IPS-15b (cell line): Measurements from ENCODE around the gene SLC27A5.

Source experiments
- H3K27me3 ChIP-seq: one replicate; pipeline ENCODE4 v1.6.1; 2013; ENCODE audit warnings: low read length; ENCODE audit not compliant: control insufficient read depth, insufficient read depth
- H3K36me3 ChIP-seq: one replicate; pipeline ENCODE4 v1.6.1; 2013; ENCODE audit warnings: low read length; ENCODE audit not compliant: control insufficient read depth, insufficient read depth
- H3K4me1 ChIP-seq: one replicate; pipeline ENCODE4 v1.6.1; 2013; ENCODE audit warnings: mild to moderate bottlenecking, low read length; ENCODE audit not compliant: control insufficient read depth, insufficient read depth
- H3K4me3 ChIP-seq: one replicate; pipeline ENCODE4 v1.5.1; 2013; ENCODE audit warnings: low read depth, low read length
- H3K9ac ChIP-seq: one replicate; pipeline ENCODE4 v1.6.1; 2013; ENCODE audit warnings: low read depth, mild to moderate bottlenecking, low read length
- H3K9me3 ChIP-seq: one replicate; pipeline ENCODE4 v1.6.1; 2013; ENCODE audit warnings: mild to moderate bottlenecking, low read length; ENCODE audit not compliant: control insufficient read depth, insufficient read depth

Gene SLC27A5

GRCh38 chr19:58535857-58536256 lies 24.1 kb upstream of the SLC27A5 start:
- Histone ChIP-seq H3K4me1 (peaks cover 2% of the 10 kb centered on the region), H3K9ac (no peak overlapping the region), H3K36me3 (no peaks in the 10 kb centered on the region), H3K9me3 (no peaks in the 10 kb centered on the region), H3K4me3 (no peak overlapping the region), H3K27me3 (peaks cover 16% of the 10 kb centered on the region)

GRCh38 chr19:58531034-58531840 lies 19.4 kb upstream of the SLC27A5 start:
- Histone ChIP-seq H3K36me3 (no peaks in the 10 kb centered on the region), H3K27me3 (peaks cover 2% of the 10 kb centered on the region), H3K9ac (no peak overlapping the region), H3K9me3 (no peaks in the 10 kb centered on the region), H3K4me3 (no peak overlapping the region), H3K4me1 (no peaks in the 10 kb centered on the region)

GRCh38 chr19:58529405-58529804 lies 17.6 kb upstream of the SLC27A5 start:
- Histone ChIP-seq H3K27me3 (peaks cover 2% of the 10 kb centered on the region), H3K9ac (no peak overlapping the region), H3K4me1 (peaks cover 3% of the 10 kb centered on the region), H3K9me3 (no peaks in the 10 kb centered on the region), H3K36me3 (no peaks in the 10 kb centered on the region), H3K4me3 (no peak overlapping the region)

- H3K27me3 ChIP-seq = no peaks in the 10 kb centered on the region
- H3K4me1 ChIP-seq = peaks cover 12% of the 10 kb centered on the region
- H3K4me3 ChIP-seq = no peak overlapping the region
- no peak overlapping the region for H3K9ac ChIP-seq
- no peaks in the 10 kb centered on the region for H3K36me3 ChIP-seq
- H3K9me3 ChIP-seq = no peaks in the 10 kb centered on the region
Observed at GRCh38 chr19:58522709-58523108, 10.9 kb upstream of the SLC27A5 start.

GRCh38 chr19:58521651-58522050 lies 9.9 kb upstream of the SLC27A5 start:
- Histone ChIP-seq H3K4me3 (no peak overlapping the region), H3K36me3 (peaks cover 6% of the 10 kb centered on the region), H3K4me1 (peaks cover 12% of the 10 kb centered on the region), H3K9me3 (no peaks in the 10 kb centered on the region), H3K9ac (no peak overlapping the region), H3K27me3 (no peaks in the 10 kb centered on the region)

GRCh38 chr19:58520257-58520599 lies 8.4 kb upstream of the SLC27A5 start:
- peaks cover 12% of the 10 kb centered on the region for H3K36me3 ChIP-seq
- peak overlapping the region; percentile 91 for H3K4me3 ChIP-seq
- no peaks in the 10 kb centered on the region for H3K9me3 ChIP-seq
- peaks cover 13% of the 10 kb centered on the region for H3K4me1 ChIP-seq
- H3K27me3 ChIP-seq = no peaks in the 10 kb centered on the region
- peak overlapping the region; percentile 94 for H3K9ac ChIP-seq

- Histone ChIP-seq H3K9ac (peak within 1 kb of the TSS; percentile 94), H3K9me3 (no peaks in the 10 kb centered on the region), H3K27me3 (no peaks in the 10 kb centered on the region), H3K4me1 (peaks cover 11% of the 10 kb centered on the region), H3K36me3 (peaks cover 12% of the 10 kb centered on the region), H3K4me3 (peak within 1 kb of the TSS; percentile 91)
Observed at GRCh38 chr19:58519355-58520256, 7.8 kb upstream of the SLC27A5 start, which contains the start of gene ZBTB45. TSS of gene ZBTB45 (minus strand) at chr19:58519810. CDS start at chr19:58517673, 2,137 bp downstream.

GRCh38 chr19:58519087-58519354 lies 7.2 kb upstream of the SLC27A5 start:
- Histone ChIP-seq H3K9me3 (no peaks in the 10 kb centered on the region), H3K36me3 (peaks cover 12% of the 10 kb centered on the region), H3K27me3 (no peaks in the 10 kb centered on the region), H3K4me3 (peak overlapping the region; percentile 91), H3K9ac (peak overlapping the region; percentile 94), H3K4me1 (peaks cover 14% of the 10 kb centered on the region)

- Histone ChIP-seq H3K27me3 (no peaks in the 10 kb centered on the region), H3K9ac (peak overlapping the region; percentile 94), H3K36me3 (peaks cover 12% of the 10 kb centered on the region), H3K4me1 (peaks cover 14% of the 10 kb centered on the region), H3K4me3 (peak overlapping the region; percentile 91), H3K9me3 (no peaks in the 10 kb centered on the region)
Observed at GRCh38 chr19:58518256-58519086, 6.7 kb upstream of the SLC27A5 start.

- Histone ChIP-seq H3K9ac (no peak overlapping the region), H3K36me3 (peaks cover 12% of the 10 kb centered on the region), H3K9me3 (no peaks in the 10 kb centered on the region), H3K4me1 (peaks cover 14% of the 10 kb centered on the region), H3K4me3 (no peak overlapping the region), H3K27me3 (no peaks in the 10 kb centered on the region)
Observed at GRCh38 chr19:58516964-58517833, 5.4 kb upstream of the SLC27A5 start.
